Caco-2 (cell line): ENCODE measurements around the gene NFIX. TPM values are rescaled to one million over a fixed set of nuclear protein-coding genes. Genes with fewer than 3 reads are reported as not detected.

ENCODE experiments used
- BruUV-seq: library from RNA; stranded (reverse); fragments of 400-500 nt; replicated peaks from 2 replicates; lab custom pipeline; 2021; lab: Mats Ljungman, UMichigan
- CTCF ChIA-PET: fragments of 300-600 bp; sonication (Branson Sonifier 250); formaldehyde crosslinking; loops from one replicate; lab custom pipeline; 2022; ENCODE audit warnings: antibody characterized with exemption; lab: Charles Lee
- POLR2A ChIA-PET: fragments of 300-600 bp; sonication (Branson Sonifier 250); formaldehyde crosslinking; loops from one replicate; lab custom pipeline; 2022; ENCODE audit warnings: antibody characterized with exemption; lab: Charles Lee
- DNase-seq, 2 experiments: peaks; one replicate each; pipeline versions ENCODE4 v3.0.0 to v3.0.0-alpha.2; 2020 to 2022
- H3K27me3 ChIP-seq: replicated peaks from 2 replicates; pipeline ENCODE4 v1.6.0; 2011; ENCODE audit warnings: low read length; ENCODE audit not compliant: control insufficient read depth, insufficient read depth
- H3K36me3 ChIP-seq: 2 replicates; pipeline ENCODE4 v1.5.1; 2011; ENCODE audit warnings: low read length; ENCODE audit not compliant: control insufficient read depth, insufficient read depth
- H3K4me1 ChIP-seq: fragments of 250-450 bp; sonication (Bioruptor Pico); 2 replicates; pipeline ENCODE4 v1.5.1; 2020; ENCODE audit warnings: mild to moderate bottlenecking
- H3K4me3 ChIP-seq: 2 replicates; pipeline ENCODE4 v1.5.1; 2011; ENCODE audit warnings: low read depth, mild to moderate bottlenecking, control low read depth, low read length
- H3K9me3 ChIP-seq: fragments of 250-450 bp; sonication (Bioruptor Pico); 2 replicates; pipeline ENCODE4 v1.5.1; 2020; ENCODE audit warnings: mild to moderate bottlenecking, moderate library complexity
- H3K27ac Mint-ChIP-seq: one replicate; pipeline ENCODE4 v1.8.0; 2022; ENCODE audit warnings: mixed read lengths; ENCODE audit not compliant: unreplicated experiment
- H3K27me3 Mint-ChIP-seq: one replicate; pipeline ENCODE4 v1.8.0; 2022; ENCODE audit warnings: mixed read lengths; ENCODE audit not compliant: insufficient read depth, unreplicated experiment
- H3K36me3 Mint-ChIP-seq: one replicate; pipeline ENCODE4 v1.8.0; 2022; ENCODE audit warnings: mild to moderate bottlenecking, mixed read lengths; ENCODE audit not compliant: insufficient read depth, unreplicated experiment
- H3K4me1 Mint-ChIP-seq: one replicate; pipeline ENCODE4 v1.8.0; 2022; ENCODE audit warnings: low read depth, mixed read lengths; ENCODE audit not compliant: unreplicated experiment
- H3K4me3 Mint-ChIP-seq: one replicate; pipeline ENCODE4 v1.8.0; 2022; ENCODE audit warnings: mild to moderate bottlenecking, moderate library complexity, mixed read lengths; ENCODE audit not compliant: unreplicated experiment
- H3K9me3 Mint-ChIP-seq: one replicate; pipeline ENCODE4 v1.8.0; 2022; ENCODE audit warnings: mixed read lengths; ENCODE audit not compliant: unreplicated experiment
- intact Hi-C: fragments of 100-400 bp; cut with micrococcal nuclease; formaldehyde crosslinking; loops from one replicate; pipeline ENCODE4 v1.10.0; 2022; ENCODE audit not compliant: unreplicated experiment
- total RNA-seq: library from RNA; stranded (reverse); gene quantifications from 2 replicates; pipeline ENCODE4 v1.2.3, GENCODE V29; 2022
- TF ChIP-seq, protein P1 (sequence below), 2 experiments: fragments of 200-600 bp in 1 of 2; IDR thresholded peaks; 1 replicate in 1 of 2; 2 replicates in 1 of 2; pipeline versions ENCODE4 v1.5.1 to v1.8.0; 2011 to 2022; ENCODE audit warnings: antibody characterized with exemption in 1 of 2, control low read depth in 1 of 2, inconsistent platforms in 1 of 2, low read depth in 1 of 2, low read length in 1 of 2, mild to moderate bottlenecking in 1 of 2, moderate library complexity in 1 of 2; ENCODE audit not compliant: insufficient read depth in 1 of 2, severe bottlenecking in 1 of 2, unreplicated experiment in 1 of 2

The NFIX gene
- total RNA-seq, 1 experiment from 2014 or later = 0.82 TPM

- H3K36me3 Mint-ChIP-seq = no peaks in the 10 kb centered on the region
- ChIA-PET POLR2A (no interaction called here), CTCF (interaction anchor here (0.7 to 1.8 kb wide), 2 partner anchors 105 to 225 kb away, joined by 3 to 7 read pairs; no protein-coding TSS in a partner anchor)
- no TSS peak for BruUV-seq
- H3K36me3 ChIP-seq = no peaks in the 10 kb centered on the region
- TF ChIP-seq, protein P1, sequence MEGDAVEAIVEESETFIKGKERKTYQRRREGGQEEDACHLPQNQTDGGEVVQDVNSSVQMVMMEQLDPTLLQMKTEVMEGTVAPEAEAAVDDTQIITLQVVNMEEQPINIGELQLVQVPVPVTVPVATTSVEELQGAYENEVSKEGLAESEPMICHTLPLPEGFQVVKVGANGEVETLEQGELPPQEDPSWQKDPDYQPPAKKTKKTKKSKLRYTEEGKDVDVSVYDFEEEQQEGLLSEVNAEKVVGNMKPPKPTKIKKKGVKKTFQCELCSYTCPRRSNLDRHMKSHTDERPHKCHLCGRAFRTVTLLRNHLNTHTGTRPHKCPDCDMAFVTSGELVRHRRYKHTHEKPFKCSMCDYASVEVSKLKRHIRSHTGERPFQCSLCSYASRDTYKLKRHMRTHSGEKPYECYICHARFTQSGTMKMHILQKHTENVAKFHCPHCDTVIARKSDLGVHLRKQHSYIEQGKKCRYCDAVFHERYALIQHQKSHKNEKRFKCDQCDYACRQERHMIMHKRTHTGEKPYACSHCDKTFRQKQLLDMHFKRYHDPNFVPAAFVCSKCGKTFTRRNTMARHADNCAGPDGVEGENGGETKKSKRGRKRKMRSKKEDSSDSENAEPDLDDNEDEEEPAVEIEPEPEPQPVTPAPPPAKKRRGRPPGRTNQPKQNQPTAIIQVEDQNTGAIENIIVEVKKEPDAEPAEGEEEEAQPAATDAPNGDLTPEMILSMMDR (IDR thresholded peaks at IDR 0.05; ENCODE audit: insufficient read depth in 1 of 2, low read depth in 1 of 2, low read length in 1 of 2, severe bottlenecking in 1 of 2, unreplicated experiment in 1 of 2) = no peak
- intact Hi-C loops = no loop called here
- H3K4me3 ChIP-seq = no peak overlapping the region
- H3K27me3 Mint-ChIP-seq = peaks cover 3% of the 10 kb centered on the region
- no peaks in the 10 kb centered on the region; the same call in 1 of the 2 replicates for H3K27me3 ChIP-seq
- no peaks in the 10 kb centered on the region for H3K9me3 Mint-ChIP-seq
- H3K27ac Mint-ChIP-seq = no peak overlapping the region
- no peak for DNase-seq
- no peaks in the 10 kb centered on the region for H3K9me3 ChIP-seq
- no peaks in the 10 kb centered on the region for H3K4me1 ChIP-seq
- H3K4me3 Mint-ChIP-seq = no peak overlapping the region
- no peaks in the 10 kb centered on the region for H3K4me1 Mint-ChIP-seq
Observed at GRCh38 chr19:13083008-13083404, 87.7 kb downstream of the NFIX start.

DNA sequence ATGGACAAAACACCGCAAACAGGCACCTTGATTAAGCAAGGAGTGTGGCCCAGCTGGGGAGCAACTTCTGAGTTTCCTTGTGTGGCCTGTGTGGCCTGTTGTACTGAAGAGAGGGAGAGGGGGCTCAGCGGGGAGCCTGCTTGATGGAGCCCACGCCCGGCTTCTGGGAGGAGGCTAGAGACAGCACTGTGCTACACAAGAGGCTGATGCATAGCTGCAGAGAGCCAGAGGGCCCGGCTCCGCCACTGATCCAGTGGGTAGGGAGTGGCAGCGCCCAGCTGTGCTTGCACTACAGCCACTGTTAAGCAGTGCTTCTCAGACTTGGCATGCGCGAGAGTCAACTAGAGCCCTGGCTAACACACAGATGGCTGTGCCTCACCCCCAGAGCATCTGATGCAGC is 88.4 kb downstream of the NFIX start:
- H3K4me1 Mint-ChIP-seq = peaks cover under 1% of the 10 kb centered on the region
- H3K9me3 Mint-ChIP-seq = no peaks in the 10 kb centered on the region
- intact Hi-C loops = no loop called here
- TF ChIP-seq, protein P1 (IDR thresholded peaks at IDR 0.05; ENCODE audit: insufficient read depth in 1 of 2, low read depth in 1 of 2, low read length in 1 of 2, severe bottlenecking in 1 of 2, unreplicated experiment in 1 of 2) = no peak
- H3K4me3 Mint-ChIP-seq = no peak overlapping the region
- no peaks in the 10 kb centered on the region; the same call in 1 of the 2 replicates for H3K27me3 ChIP-seq
- no peaks in the 10 kb centered on the region for H3K36me3 ChIP-seq
- DNase-seq = no peak
- no TSS peak for BruUV-seq
- no peak overlapping the region for H3K27ac Mint-ChIP-seq
- peaks cover 6% of the 10 kb centered on the region for H3K27me3 Mint-ChIP-seq
- no peaks in the 10 kb centered on the region for H3K4me1 ChIP-seq
- ChIA-PET POLR2A (no interaction called here), CTCF (interaction anchor here (0.6 to 1.9 kb wide), 3 partner anchors 91 to 106 kb away, joined by 3 to 9 read pairs (median 7); no protein-coding TSS in a partner anchor)
- no peak overlapping the region for H3K4me3 ChIP-seq
- no peaks in the 10 kb centered on the region for H3K9me3 ChIP-seq
- no peaks in the 10 kb centered on the region for H3K36me3 Mint-ChIP-seq

DNA sequence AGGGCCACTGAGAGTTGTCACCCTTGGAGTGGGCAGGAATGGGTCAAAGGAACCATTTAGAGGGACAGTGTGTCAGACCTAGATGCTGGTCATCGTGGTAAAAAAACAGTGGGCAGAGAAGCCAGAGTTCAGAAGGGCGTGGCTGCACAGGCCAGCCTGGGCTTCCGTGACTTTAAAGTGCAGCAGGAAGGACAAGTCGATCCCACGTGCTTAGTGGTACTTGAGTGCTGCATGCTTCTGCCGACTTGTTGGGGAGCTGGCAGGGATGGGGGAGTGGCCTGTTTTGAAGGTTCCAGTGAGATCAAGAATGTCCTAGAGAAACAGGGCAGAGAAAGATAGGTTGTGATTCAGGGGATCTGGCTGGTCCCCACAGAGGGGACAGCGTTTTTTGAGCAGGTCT is 90.4 kb downstream of the NFIX start:
- no peak for DNase-seq
- no peak overlapping the region for H3K4me3 ChIP-seq
- Mint-ChIP-seq H3K4me3 (no peak overlapping the region), H3K27me3 (peaks cover 12% of the 10 kb centered on the region), H3K27ac (no peak overlapping the region), H3K36me3 (no peaks in the 10 kb centered on the region), H3K4me1 (peaks cover 4% of the 10 kb centered on the region), H3K9me3 (no peaks in the 10 kb centered on the region)
- TF ChIP-seq, protein P1 (IDR thresholded peaks at IDR 0.05; ENCODE audit: insufficient read depth in 1 of 2, low read depth in 1 of 2, low read length in 1 of 2, severe bottlenecking in 1 of 2, unreplicated experiment in 1 of 2) = no peak
- H3K4me1 ChIP-seq = no peaks in the 10 kb centered on the region
- no peaks in the 10 kb centered on the region; the same call in none of the 2 replicates for H3K27me3 ChIP-seq
- ChIA-PET CTCF (interaction anchor here (0.8 to 1.9 kb wide), 2 partner anchors 11 to 108 kb away, joined by 3 to 9 read pairs; no protein-coding TSS in a partner anchor), POLR2A (interaction anchor here (0.5 kb wide), 1 partner anchor 214 kb away, joined by 10 read pairs; no protein-coding TSS in a partner anchor)
- H3K9me3 ChIP-seq = no peaks in the 10 kb centered on the region
- BruUV-seq = no TSS peak
- no peaks in the 10 kb centered on the region for H3K36me3 ChIP-seq
- intact Hi-C loops = no loop called here
